OCI-M2 (cell line): ENCODE results near the gene RANGAP1.
"Not testable (repeated sequence)": the region's sequence is repeated elsewhere in the genome, so short reads cannot be mapped to it uniquely, and the experiment has no call there.

ENCODE experiments used
- DNase-seq: peaks from one replicate; lab custom pipeline; 2025; ENCODE audit not compliant: unreplicated experiment; lab: John Stamatoyannopoulos, UW

Gene RANGAP1

GRCh38 chr22:41301085-41302020 is 15.4 kb upstream of the RANGAP1 start, which contains the start of gene ZC3H7B:
Gene ZC3H7B, plus strand, starts transcription at chr22:41301525. Its CDS starts 19,136 bp downstream, at chr22:41320661.
- DNase-seq = no peak

GRCh38 chr22:41300661-41301060 is 14.7 kb upstream of the RANGAP1 start:
- no peak for DNase-seq

GRCh38 chr22:41296826-41297667 is 11.1 kb upstream of the RANGAP1 start:
- DNase-seq = no peak

GRCh38 chr22:41294816-41295215 is 8.8 kb upstream of the RANGAP1 start:
- not testable (repeated sequence) for DNase-seq

GRCh38 chr22:41290262-41291221 is 4.6 kb upstream of the RANGAP1 start:
- DNase-seq = no peak

- no peak for DNase-seq
Observed at GRCh38 chr22:41289671-41290070, 3.7 kb upstream of the RANGAP1 start.

- no peak for DNase-seq
Observed at GRCh38 chr22:41288245-41288946, 2.4 kb upstream of the RANGAP1 start.

GRCh38 chr22:41286639-41287091 is 678 bp upstream of the RANGAP1 start:
- DNase-seq = no peak

GRCh38 chr22:41285441-41285819 is 557 bp downstream of the RANGAP1 start:
- no peak for DNase-seq

GRCh38 chr22:41284465-41284864 is 1.5 kb downstream of the RANGAP1 start:
- no peak for DNase-seq

GRCh38 chr22:41280854-41281253 is 5.1 kb downstream of the RANGAP1 start:
- no peak for DNase-seq

- DNase-seq = no peak
Observed at GRCh38 chr22:41280065-41280464, 5.9 kb downstream of the RANGAP1 start.

- DNase-seq = no peak
Observed at GRCh38 chr22:41274856-41275255, 11.1 kb downstream of the RANGAP1 start.

- no peak for DNase-seq
Observed at GRCh38 chr22:41273128-41273527, 12.9 kb downstream of the RANGAP1 start.

GRCh38 chr22:41271787-41272186 is 14.2 kb downstream of the RANGAP1 start:
- DNase-seq = no peak

- DNase-seq = no peak
Observed at GRCh38 chr22:41267958-41268357, 18.0 kb downstream of the RANGAP1 start.

- no peak for DNase-seq
Observed at GRCh38 chr22:41264408-41264941, 21.5 kb downstream of the RANGAP1 start.

- DNase-seq = no peak
Observed at GRCh38 chr22:41263704-41264103, 22.3 kb downstream of the RANGAP1 start.

- DNase-seq = no peak
Observed at GRCh38 chr22:41262250-41262765, 23.7 kb downstream of the RANGAP1 start.
